GM21737 (cell line): Measurements from ENCODE around the gene IL1F10.

Experiments
- ATAC-seq: cut with Tn5 transposase; IDR thresholded peaks from one replicate; pipeline ENCODE4 v1.9.1; 2021; ENCODE audit warnings: mild to moderate bottlenecking, moderate library complexity; ENCODE audit not compliant: unreplicated experiment

The IL1F10 gene

GRCh38 chr2:113058998-113059960 lies 8.5 kb upstream of the IL1F10 start, which contains the start of gene IL36RN:
TSS of gene IL36RN (plus strand) at chr2:113059198. CDS start at chr2:113059439, 241 bp downstream.
- ATAC-seq, result no peak

DNA sequence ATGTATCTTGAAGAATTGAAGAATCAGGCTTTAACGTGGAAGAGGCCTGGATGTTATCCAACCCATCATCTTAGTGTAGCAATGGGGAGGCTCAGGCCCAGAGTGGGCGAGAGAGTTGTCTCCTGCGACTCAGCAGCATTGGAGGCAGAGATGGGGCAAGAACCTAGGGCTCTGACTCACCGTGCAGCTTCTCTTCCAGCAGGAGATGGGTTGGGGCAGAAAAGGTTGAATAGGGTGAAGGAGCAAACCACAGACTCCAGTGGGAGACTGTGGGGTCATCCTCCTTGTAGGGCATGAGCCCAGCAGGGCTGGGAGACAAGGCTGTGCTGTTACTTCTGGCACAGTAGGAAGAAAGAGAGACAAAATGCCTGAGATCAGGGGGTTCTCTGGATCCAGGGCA lies 7.4 kb upstream of the IL1F10 start:
- ATAC-seq, result no peak

GRCh38 chr2:113060796-113061195 lies 7.0 kb upstream of the IL1F10 start:
- ATAC-seq, result no peak

GRCh38 chr2:113061241-113061640 lies 6.5 kb upstream of the IL1F10 start:
- no peak for ATAC-seq

DNA sequence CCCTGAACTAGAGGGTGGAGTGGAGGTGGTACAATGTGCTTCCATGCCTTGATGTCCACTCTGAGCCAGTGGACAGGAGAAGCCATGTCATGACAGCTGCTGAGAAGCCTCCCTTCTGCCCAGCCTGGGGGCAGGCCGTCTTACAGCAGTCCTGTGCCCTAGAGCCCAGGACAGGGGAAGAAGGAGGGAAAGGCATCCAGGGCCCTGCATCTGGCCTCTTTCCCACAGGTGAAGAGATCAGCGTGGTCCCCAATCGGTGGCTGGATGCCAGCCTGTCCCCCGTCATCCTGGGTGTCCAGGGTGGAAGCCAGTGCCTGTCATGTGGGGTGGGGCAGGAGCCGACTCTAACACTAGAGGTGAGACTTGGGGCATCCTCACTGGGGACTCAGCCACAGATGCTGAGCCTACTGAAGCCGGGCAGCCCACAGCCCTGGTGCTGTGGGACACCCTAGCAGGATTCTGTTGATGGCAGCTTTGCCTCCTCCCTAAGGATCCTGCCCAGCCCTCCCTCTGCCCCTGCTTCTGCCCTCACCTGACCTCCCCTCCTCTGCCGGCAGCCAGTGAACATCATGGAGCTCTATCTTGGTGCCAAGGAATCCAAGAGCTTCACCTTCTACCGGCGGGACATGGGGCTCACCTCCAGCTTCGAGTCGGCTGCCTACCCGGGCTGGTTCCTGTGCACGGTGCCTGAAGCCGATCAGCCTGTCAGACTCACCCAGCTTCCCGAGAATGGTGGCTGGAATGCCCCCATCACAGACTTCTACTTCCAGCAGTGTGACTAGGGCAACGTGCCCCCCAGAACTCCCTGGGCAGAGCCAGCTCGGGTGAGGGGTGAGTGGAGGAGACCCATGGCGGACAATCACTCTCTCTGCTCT lies 5.6 kb upstream of the IL1F10 start:
- ATAC-seq, result no peak

GRCh38 chr2:113064281-113064680 lies 3.5 kb upstream of the IL1F10 start:
- ATAC-seq, result no peak

DNA sequence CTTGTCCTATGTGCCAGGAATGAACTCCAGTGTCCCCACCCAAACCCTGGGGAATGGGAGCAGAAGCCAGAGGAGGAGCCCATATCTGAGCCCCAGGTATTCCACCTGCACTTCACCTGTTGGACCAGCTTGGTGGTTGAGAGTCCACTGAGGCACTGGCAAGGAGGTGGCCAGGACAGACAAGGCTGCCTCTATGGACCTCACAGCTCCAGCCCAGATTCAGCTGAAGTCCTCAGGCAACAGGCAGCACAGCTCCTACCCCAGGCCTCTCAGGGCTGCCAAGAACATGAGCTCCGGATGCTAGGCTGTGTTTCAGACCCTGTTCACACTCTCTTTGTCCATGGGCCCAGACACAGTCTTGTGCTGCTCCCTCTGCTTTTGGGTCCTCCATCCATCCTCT lies 2.9 kb upstream of the IL1F10 start:
- no peak for ATAC-seq

DNA sequence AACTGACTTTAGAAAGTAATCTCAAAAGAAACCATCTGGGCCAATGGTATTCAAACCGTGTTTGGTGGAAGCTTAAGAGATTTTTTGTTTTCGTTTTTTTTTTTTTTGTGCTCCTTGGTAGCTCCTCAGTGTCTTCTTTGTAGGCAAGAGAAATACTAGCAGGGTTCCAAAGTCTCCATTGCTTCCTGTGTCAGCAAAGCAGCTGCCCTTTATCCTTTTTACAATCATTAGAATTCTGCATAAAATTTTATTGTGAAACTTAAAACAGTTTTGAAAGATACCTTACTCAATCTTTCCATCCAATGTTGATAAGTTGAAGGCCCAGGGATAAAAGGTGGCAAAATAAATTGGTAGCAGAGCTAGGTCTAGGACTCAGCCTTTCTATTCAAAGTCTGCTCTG lies 479 bp downstream of the IL1F10 start:
- no peak for ATAC-seq

DNA sequence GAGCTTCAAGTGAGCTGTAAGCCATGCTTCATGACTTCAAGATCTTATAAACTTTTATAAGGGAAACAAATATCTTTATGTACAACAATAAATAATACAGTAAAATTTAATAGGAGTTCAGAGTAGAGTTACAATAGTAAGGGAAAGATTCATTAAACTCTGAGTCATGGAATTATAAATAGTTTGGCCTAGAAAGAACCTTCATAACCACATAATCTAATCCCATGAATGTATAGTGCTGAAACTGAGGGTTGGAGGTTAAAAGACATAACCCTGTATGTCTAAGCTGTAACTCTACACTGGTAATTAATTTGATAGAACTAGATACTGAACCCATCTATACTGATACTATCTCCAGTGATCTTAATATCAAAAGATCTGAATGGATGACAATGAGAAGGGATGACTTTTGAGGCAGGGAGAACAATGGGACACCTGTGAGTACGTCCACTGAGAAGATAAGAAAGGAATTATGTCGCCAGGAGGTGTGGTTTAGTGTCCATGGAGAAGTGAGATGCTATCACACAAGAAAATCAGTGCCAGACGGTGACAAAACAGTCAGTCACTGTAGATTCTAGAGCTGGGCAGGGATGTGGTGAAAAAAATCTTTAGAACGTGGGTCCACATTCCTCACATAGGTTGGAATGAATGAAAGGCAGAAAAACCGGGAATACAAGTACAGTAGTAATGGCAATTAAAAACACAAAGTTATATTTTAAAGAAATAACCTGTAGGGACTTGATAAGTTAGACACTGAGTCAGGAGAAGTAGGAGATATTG lies 1.1 kb downstream of the IL1F10 start:
- ATAC-seq, result no peak

DNA sequence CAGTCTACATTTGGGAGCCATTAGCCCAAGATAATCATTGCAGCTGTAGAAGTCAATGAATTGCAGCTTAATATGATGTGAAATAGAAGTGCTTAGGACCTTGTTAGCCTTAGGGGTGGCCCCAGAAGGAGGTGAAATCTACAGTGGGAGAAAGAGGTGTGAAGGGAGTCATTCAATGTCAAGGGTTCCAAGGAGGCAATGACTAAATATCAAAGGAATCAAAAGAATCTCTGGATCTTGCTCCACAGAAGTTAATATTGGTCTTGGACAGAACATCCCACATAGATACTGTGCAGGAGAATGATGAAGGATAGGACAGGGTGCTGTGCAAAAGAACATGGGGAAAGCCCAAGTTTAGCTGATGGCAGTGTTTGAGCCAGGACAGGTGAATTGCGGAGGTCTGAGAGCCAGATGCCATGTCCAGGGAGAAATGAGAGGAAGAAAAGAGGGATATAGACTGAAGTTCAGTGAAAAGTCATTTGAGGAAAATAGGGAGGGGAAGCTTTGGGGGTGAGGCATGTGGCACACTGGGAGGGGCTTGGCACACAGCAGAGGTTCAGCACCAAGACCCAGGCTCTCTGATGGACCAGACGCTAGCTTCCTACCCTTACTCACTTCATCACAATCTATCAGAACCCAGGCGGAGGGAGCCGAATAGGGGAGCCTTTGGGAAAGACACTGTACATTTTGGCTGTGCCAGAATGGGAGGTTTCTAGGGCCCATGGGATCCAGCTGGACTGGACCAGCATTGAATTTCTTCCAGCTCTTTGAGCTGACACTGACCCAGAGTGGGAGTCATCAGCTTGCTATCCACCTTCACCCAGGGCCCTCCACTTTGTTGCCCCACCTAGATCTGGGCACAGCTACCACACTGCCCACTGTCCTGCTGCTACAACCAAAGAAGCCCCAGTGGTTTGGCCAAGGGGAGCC lies 2.2 kb downstream of the IL1F10 start:
- ATAC-seq, result no peak

- ATAC-seq, result no peak
These were observed 2.8 kb downstream of the IL1F10 start for GRCh38 chr2:113070606-113070975.

DNA sequence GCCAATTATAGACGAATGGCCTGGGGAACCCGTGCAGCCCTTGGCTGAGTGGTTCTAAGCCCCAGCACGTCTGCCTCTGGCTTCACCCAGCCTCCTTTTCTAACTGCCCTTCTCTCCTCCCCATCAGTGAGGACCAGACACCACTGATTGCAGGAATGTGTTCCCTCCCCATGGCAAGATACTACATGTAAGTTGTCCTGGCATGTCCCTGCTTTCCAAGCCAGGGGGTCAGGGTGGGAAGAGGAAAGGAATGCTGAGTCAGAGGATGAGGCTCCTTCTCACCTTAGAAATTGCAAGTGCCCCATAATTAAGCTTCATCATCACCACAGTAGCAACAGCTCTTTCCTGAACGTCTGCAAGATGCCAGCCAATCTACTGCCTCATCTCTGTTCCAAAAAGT lies 4.8 kb downstream of the IL1F10 start:
- ATAC-seq, result no peak

DNA sequence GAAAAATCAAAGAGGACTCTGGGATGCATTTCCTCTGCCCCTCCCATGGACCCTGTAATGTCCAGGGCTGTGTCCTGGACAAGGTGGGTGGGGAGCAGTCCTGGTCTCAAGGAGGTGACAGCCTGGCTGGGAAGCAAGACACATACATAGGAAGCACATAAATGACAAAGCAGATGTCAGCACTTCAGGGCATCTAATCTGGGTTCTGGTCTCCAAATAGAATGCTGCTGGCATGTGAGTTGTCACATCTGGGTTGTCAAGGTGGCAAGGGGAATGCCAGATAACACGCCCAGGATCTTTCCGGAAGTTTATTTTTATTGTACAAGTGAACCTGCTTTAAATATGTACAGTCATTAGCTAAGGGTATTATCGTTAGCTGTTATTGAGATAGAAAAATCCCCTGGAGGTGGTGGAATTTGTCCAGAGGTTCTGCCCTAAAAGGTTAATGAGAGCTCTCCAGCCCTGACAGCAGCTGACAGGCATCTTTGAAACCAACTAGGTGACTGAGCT lies 5.6 kb downstream of the IL1F10 start:
- no peak for ATAC-seq

DNA sequence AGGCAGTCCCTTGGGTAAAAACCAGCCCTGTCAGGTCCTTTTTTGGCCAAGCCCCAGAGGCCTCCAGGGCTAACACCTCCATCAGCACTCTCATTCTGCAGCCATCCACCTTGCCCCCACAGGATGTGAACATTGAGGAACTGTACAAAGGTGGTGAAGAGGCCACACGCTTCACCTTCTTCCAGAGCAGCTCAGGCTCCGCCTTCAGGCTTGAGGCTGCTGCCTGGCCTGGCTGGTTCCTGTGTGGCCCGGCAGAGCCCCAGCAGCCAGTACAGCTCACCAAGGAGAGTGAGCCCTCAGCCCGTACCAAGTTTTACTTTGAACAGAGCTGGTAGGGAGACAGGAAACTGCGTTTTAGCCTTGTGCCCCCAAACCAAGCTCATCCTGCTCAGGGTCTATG lies 7.3 kb downstream of the IL1F10 start:
- ATAC-seq, result no peak

- no peak for ATAC-seq
These were observed 7.8 kb downstream of the IL1F10 start for GRCh38 chr2:113075600-113075999.

DNA sequence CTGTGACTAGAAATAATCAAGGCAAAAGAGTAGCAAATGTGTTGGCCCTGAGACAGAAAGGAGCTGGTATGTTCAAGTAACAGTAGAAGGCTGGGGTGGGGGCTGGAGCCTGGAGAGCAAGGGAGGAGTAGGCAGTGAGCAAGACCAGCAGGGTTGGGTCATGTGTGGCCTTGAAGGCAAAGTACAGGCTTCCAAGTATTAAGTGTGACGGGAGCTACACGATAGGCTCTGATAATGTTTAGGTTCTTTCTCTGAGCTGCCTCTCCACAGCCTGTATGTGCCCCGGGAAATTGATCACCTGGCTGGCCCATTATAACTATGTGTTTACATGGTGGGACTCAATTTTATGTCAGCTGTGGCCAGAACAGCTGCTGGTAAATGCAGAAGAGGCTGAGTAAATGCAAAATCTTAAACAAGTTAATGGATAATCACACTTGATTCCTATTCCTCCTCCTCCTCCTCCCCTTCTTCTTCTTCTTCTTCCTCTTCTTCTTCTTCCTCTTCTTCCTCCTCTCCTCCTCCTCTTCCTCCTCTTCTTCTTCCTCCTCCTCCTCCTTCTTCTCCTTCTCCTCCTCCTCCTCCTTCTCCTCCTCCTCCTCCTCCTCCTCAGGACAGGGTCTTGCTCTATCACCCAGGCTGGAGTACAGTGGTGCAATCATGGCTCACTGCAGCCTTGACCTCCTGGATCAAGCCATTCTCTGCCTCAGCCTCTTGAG lies 9.3 kb downstream of the IL1F10 start:
- ATAC-seq, result no peak

DNA sequence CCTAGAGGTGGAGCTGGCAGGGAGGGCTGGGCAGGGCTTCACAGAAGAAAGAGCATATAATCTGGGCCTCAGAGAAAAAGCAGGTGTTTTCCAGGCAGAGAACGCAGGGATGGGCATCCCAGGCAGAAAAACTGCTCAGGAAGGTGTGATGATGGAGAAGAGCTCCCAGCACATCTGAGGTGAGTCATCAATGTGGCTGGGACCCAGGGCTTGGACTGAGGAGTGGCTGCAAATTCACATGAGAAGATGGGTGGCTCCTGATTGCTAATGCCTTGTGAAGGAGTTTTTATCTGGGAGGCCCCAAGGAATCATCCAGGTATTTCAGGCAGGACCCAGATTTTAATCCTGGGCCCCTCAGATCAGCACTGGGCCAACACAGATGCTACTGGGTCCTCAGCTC lies 10.2 kb downstream of the IL1F10 start:
- no peak for ATAC-seq

GRCh38 chr2:113078350-113078839 lies 10.6 kb downstream of the IL1F10 start:
- ATAC-seq, result no peak

GRCh38 chr2:113079131-113079530 lies 11.4 kb downstream of the IL1F10 start:
- ATAC-seq, result no peak
